ENCODE results near the gene FAM184A. TPM values are rescaled to one million over a fixed set of nuclear protein-coding genes. Genes with fewer than 3 reads are reported as not detected.

FAM184A gene
- 6.2 TPM for polyA plus RNA-seq (2013, experiment 1 of 2)
- 8.5 TPM for polyA plus RNA-seq (2013, experiment 2 of 2)

- H2BK15ac ChIP-seq (replicated peaks; ENCODE audit: low read depth): no peak within 1 kb of the TSS
These were observed at the start of gene FAM184A for GRCh38 chr6:119078376-119079282. Gene FAM184A (minus strand): TSS chr6:119078664. CDS start chr6:119078299, 365 bp downstream.

GRCh38 chr6:119127627-119128026, 49.2 kb upstream of the FAM184A start:
- Histone ChIP-seq H3K56ac (ENCODE audit: low read length) (no peak overlapping the region), H3K4me3 (ENCODE audit: low read length) (no peak overlapping the region), H2AK5ac (ENCODE audit: low read length) (no peak overlapping the region), H4K8ac (ENCODE audit: low read depth, low read length) (no peak overlapping the region), H3K79me1 (ENCODE audit: low read length) (no peaks in the 10 kb centered on the region), H3K23ac (ENCODE audit: low read length) (no peak overlapping the region), H3K27me3 (ENCODE audit: insufficient read depth, low read length, poor library complexity) (no peaks in the 10 kb centered on the region), H3K36me3 (ENCODE audit: control insufficient read depth, insufficient read depth, low read length) (no peaks in the 10 kb centered on the region), H2BK15ac (replicated peaks; ENCODE audit: low read depth) (peak overlapping the region; percentile 41), H3K18ac (ENCODE audit: low read length) (no peak overlapping the region), H3K4ac (ENCODE audit: low read depth, low read length) (no peak overlapping the region), H3K4me1 (ENCODE audit: control insufficient read depth, low read depth, low read length) (peaks cover 5% of the 10 kb centered on the region), H3K27ac (ENCODE audit: low read depth, low read length) (no peak overlapping the region), H4K5ac (ENCODE audit: low read length) (no peak overlapping the region), H3K4me2 (ENCODE audit: low read length) (no peak overlapping the region), H2BK120ac (ENCODE audit: low read depth, low read length) (no peak overlapping the region), H2BK5ac (ENCODE audit: low read length) (no peak overlapping the region), H3K79me2 (ENCODE audit: control insufficient read depth, insufficient read depth, low read length) (no peaks in the 10 kb centered on the region), H3K9ac (ENCODE audit: low read length) (no peak overlapping the region)
- no CpG with 5 or more reads among the region's 1 CpG for WGBS (ENCODE audit: extremely low coverage, insufficient coverage, low lambda C conversion rate)
- DNase-seq: no peak

More at GRCh38 chr6:119078376-119079282, at the start of gene FAM184A:
- no peak within 1 kb of the TSS for H2AK5ac ChIP-seq (ENCODE audit: low read length)
- no peaks in the 10 kb centered on the region for H3K79me1 ChIP-seq (ENCODE audit: low read length)
- H3K23ac ChIP-seq (ENCODE audit: low read length): peak within 1 kb of the TSS; percentile 15
- peak within 1 kb of the TSS; percentile 66 for H3K9ac ChIP-seq (ENCODE audit: low read length)
- H3K36me3 ChIP-seq (ENCODE audit: control insufficient read depth, insufficient read depth, low read length): no peaks in the 10 kb centered on the region
- no peak within 1 kb of the TSS for H3K4ac ChIP-seq (ENCODE audit: low read depth, low read length)
- no peak within 1 kb of the TSS for H2BK5ac ChIP-seq (ENCODE audit: low read length)
- H4K5ac ChIP-seq (ENCODE audit: low read length): no peak within 1 kb of the TSS
- WGBS (ENCODE audit: extremely low coverage, insufficient coverage, low lambda C conversion rate): no CpG with 5 or more reads among the region's 103 CpGs
- peak; percentile 79 for DNase-seq
- peak within 1 kb of the TSS; percentile 84 for H3K56ac ChIP-seq (ENCODE audit: low read length)
- H2BK120ac ChIP-seq (ENCODE audit: low read depth, low read length): no peak within 1 kb of the TSS
- no peak within 1 kb of the TSS for H4K8ac ChIP-seq (ENCODE audit: low read depth, low read length)
- peak within 1 kb of the TSS; percentile 62 for H3K18ac ChIP-seq (ENCODE audit: low read length)
- H3K4me3 ChIP-seq (ENCODE audit: low read length): peak within 1 kb of the TSS; percentile 25
- no peak within 1 kb of the TSS for H3K27ac ChIP-seq (ENCODE audit: low read depth, low read length)
- no peaks in the 10 kb centered on the region for H3K79me2 ChIP-seq (ENCODE audit: control insufficient read depth, insufficient read depth, low read length)
- H3K4me1 ChIP-seq (ENCODE audit: control insufficient read depth, low read depth, low read length): peaks cover under 1% of the 10 kb centered on the region
- peak within 1 kb of the TSS; percentile 70 for H3K4me2 ChIP-seq (ENCODE audit: low read length)
- no peaks in the 10 kb centered on the region for H3K27me3 ChIP-seq (ENCODE audit: insufficient read depth, low read length, poor library complexity)

- H3K36me3 ChIP-seq (ENCODE audit: control insufficient read depth, insufficient read depth, low read length): no peaks in the 10 kb centered on the region
- H3K4me3 ChIP-seq (ENCODE audit: low read length): no peak overlapping the region
- no peak overlapping the region for H2BK120ac ChIP-seq (ENCODE audit: low read depth, low read length)
- no peak overlapping the region for H4K8ac ChIP-seq (ENCODE audit: low read depth, low read length)
- no peak overlapping the region for H4K5ac ChIP-seq (ENCODE audit: low read length)
- no peaks in the 10 kb centered on the region for H3K27me3 ChIP-seq (ENCODE audit: insufficient read depth, low read length, poor library complexity)
- H2AK5ac ChIP-seq (ENCODE audit: low read length): no peak overlapping the region
- no peak overlapping the region for H3K9ac ChIP-seq (ENCODE audit: low read length)
- WGBS (ENCODE audit: extremely low coverage, insufficient coverage, low lambda C conversion rate): no CpG with 5 or more reads among the region's 4 CpGs
- H2BK15ac ChIP-seq (replicated peaks; ENCODE audit: low read depth): no peak overlapping the region
- peaks cover 3% of the 10 kb centered on the region for H3K4me1 ChIP-seq (ENCODE audit: control insufficient read depth, low read depth, low read length)
- H3K4ac ChIP-seq (ENCODE audit: low read depth, low read length): no peak overlapping the region
- H3K4me2 ChIP-seq (ENCODE audit: low read length): no peak overlapping the region
- no peak overlapping the region for H3K18ac ChIP-seq (ENCODE audit: low read length)
- DNase-seq: no peak
- H3K23ac ChIP-seq (ENCODE audit: low read length): no peak overlapping the region
- H3K79me1 ChIP-seq (ENCODE audit: low read length): no peaks in the 10 kb centered on the region
- H3K79me2 ChIP-seq (ENCODE audit: control insufficient read depth, insufficient read depth, low read length): no peaks in the 10 kb centered on the region
- no peak overlapping the region for H3K56ac ChIP-seq (ENCODE audit: low read length)
- no peak overlapping the region for H2BK5ac ChIP-seq (ENCODE audit: low read length)
- H3K27ac ChIP-seq (ENCODE audit: low read depth, low read length): no peak overlapping the region
These were observed 48.4 kb upstream of the FAM184A start for GRCh38 chr6:119126826-119127225.

- H3K56ac ChIP-seq (ENCODE audit: low read length): no peak overlapping the region
- H3K27ac ChIP-seq (ENCODE audit: low read depth, low read length): no peak overlapping the region
- no peak for DNase-seq
- no peak overlapping the region for H2BK120ac ChIP-seq (ENCODE audit: low read depth, low read length)
- H3K4me2 ChIP-seq (ENCODE audit: low read length): no peak overlapping the region
- H3K9ac ChIP-seq (ENCODE audit: low read length): no peak overlapping the region
- H4K5ac ChIP-seq (ENCODE audit: low read length): no peak overlapping the region
- H3K18ac ChIP-seq (ENCODE audit: low read length): no peak overlapping the region
- whole genome bisulfite sequencing (ENCODE audit: extremely low coverage, insufficient coverage, low lambda C conversion rate): no CpG with 5 or more reads among the region's 4 CpGs
- H2BK5ac ChIP-seq (ENCODE audit: low read length): no peak overlapping the region
- H2AK5ac ChIP-seq (ENCODE audit: low read length): no peak overlapping the region
- H3K79me1 ChIP-seq (ENCODE audit: low read length): no peaks in the 10 kb centered on the region
- H3K4me1 ChIP-seq (ENCODE audit: control insufficient read depth, low read depth, low read length): peaks cover 3% of the 10 kb centered on the region
- H3K27me3 ChIP-seq (ENCODE audit: insufficient read depth, low read length, poor library complexity): no peaks in the 10 kb centered on the region
- H3K4ac ChIP-seq (ENCODE audit: low read depth, low read length): no peak overlapping the region
- no peak overlapping the region for H4K8ac ChIP-seq (ENCODE audit: low read depth, low read length)
- no peaks in the 10 kb centered on the region for H3K36me3 ChIP-seq (ENCODE audit: control insufficient read depth, insufficient read depth, low read length)
- no peak overlapping the region for H3K4me3 ChIP-seq (ENCODE audit: low read length)
- no peak overlapping the region for H2BK15ac ChIP-seq (replicated peaks; ENCODE audit: low read depth)
- H3K23ac ChIP-seq (ENCODE audit: low read length): no peak overlapping the region
- H3K79me2 ChIP-seq (ENCODE audit: control insufficient read depth, insufficient read depth, low read length): no peaks in the 10 kb centered on the region
These were observed 47.7 kb upstream of the FAM184A start for GRCh38 chr6:119126140-119126539.

GRCh38 chr6:119125576-119125975, 47.1 kb upstream of the FAM184A start:
- no peak overlapping the region for H3K18ac ChIP-seq (ENCODE audit: low read length)
- no peak for DNase-seq
- no peak overlapping the region for H3K23ac ChIP-seq (ENCODE audit: low read length)
- H3K27ac ChIP-seq (ENCODE audit: low read depth, low read length): no peak overlapping the region
- no peak overlapping the region for H4K8ac ChIP-seq (ENCODE audit: low read depth, low read length)
- H3K79me1 ChIP-seq (ENCODE audit: low read length): no peaks in the 10 kb centered on the region
- no peak overlapping the region for H2BK120ac ChIP-seq (ENCODE audit: low read depth, low read length)
- H3K9ac ChIP-seq (ENCODE audit: low read length): no peak overlapping the region
- H3K4ac ChIP-seq (ENCODE audit: low read depth, low read length): no peak overlapping the region
- H3K36me3 ChIP-seq (ENCODE audit: control insufficient read depth, insufficient read depth, low read length): no peaks in the 10 kb centered on the region
- H2AK5ac ChIP-seq (ENCODE audit: low read length): no peak overlapping the region
- H4K5ac ChIP-seq (ENCODE audit: low read length): no peak overlapping the region
- H3K27me3 ChIP-seq (ENCODE audit: insufficient read depth, low read length, poor library complexity): no peaks in the 10 kb centered on the region
- no peak overlapping the region for H3K4me3 ChIP-seq (ENCODE audit: low read length)
- H3K4me1 ChIP-seq (ENCODE audit: control insufficient read depth, low read depth, low read length): peaks cover 3% of the 10 kb centered on the region
- H2BK15ac ChIP-seq (replicated peaks; ENCODE audit: low read depth): no peak overlapping the region
- H3K56ac ChIP-seq (ENCODE audit: low read length): no peak overlapping the region
- H3K79me2 ChIP-seq (ENCODE audit: control insufficient read depth, insufficient read depth, low read length): no peaks in the 10 kb centered on the region
- WGBS (ENCODE audit: extremely low coverage, insufficient coverage, low lambda C conversion rate): no CpG with 5 or more reads among the region's 2 CpGs
- no peak overlapping the region for H3K4me2 ChIP-seq (ENCODE audit: low read length)
- no peak overlapping the region for H2BK5ac ChIP-seq (ENCODE audit: low read length)

All from mesendoderm (in vitro differentiated cells).